K562 (cell line): ENCODE data around the gene CRACR2B.

Experiments used
- AFF1 ChIP-seq, 2 experiments: fragments of 450-650 bp; IDR thresholded peaks; 2 replicates each; pipeline ENCODE4 v1.6.1; 2018; ENCODE audit warnings: mild to moderate bottlenecking in 2 of 2, low read depth in 1 of 2; ENCODE audit not compliant: partially characterized antibody in 2 of 2
- CREB1 ChIP-seq, 2 experiments: sonication (generic) in 1 of 2; formaldehyde crosslinking in 1 of 2; IDR thresholded peaks; 2 replicates each; pipeline versions ENCODE4 v1.6.1 to v1.8.0; 2012 to 2022; ENCODE audit warnings: inconsistent platforms in 1 of 2, mild to moderate bottlenecking in 1 of 2, missing genetic modification reagents in 1 of 2, moderate library complexity in 1 of 2
- HDAC6 ChIP-seq: IDR thresholded peaks from 2 replicates; pipeline ENCODE4 v1.6.1; 2012; ENCODE audit warnings: low read depth, mild to moderate bottlenecking, control low read depth, inconsistent platforms, low read length, moderate library complexity
- KDM1A ChIP-seq, 2 experiments: fragments of 450-650 bp; IDR thresholded peaks; 2 replicates each; pipeline ENCODE4 v1.6.1; 2016; ENCODE audit warnings: mild to moderate bottlenecking in 2 of 2
- MYNN ChIP-seq, 2 experiments: sonication (generic); formaldehyde crosslinking in 1 of 2; IDR thresholded peaks; 2 replicates each; pipeline versions ENCODE4 v1.5.0 to v1.6.1; 2016 to 2020; ENCODE audit warnings: antibody characterized with exemption in 1 of 2, missing genetic modification reagents in 1 of 2
- NFATC3 ChIP-seq: fragments of 450-650 bp; IDR thresholded peaks from 2 replicates; pipeline ENCODE4 v1.6.1; 2017; ENCODE audit warnings: mild to moderate bottlenecking
- POLR2A ChIP-seq: fragments of 450-650 bp; conservative IDR thresholded peaks from 2 replicates; pipeline ENCODE4 v1.6.1; 2016
- POLR2AphosphoS5 ChIP-seq: IDR thresholded peaks from 2 replicates; pipeline ENCODE4 v1.6.1; 2011; ENCODE audit warnings: mild to moderate bottlenecking, low read depth, low read length, moderate library complexity; ENCODE audit not compliant: control insufficient read depth, insufficient read depth
- RHOXF2B ChIP-seq: fragments of 250-450 bp; sonication (Bioruptor Pico); conservative IDR thresholded peaks from 2 replicates; pipeline ENCODE4 v1.5.1; 2021
- TEAD4 ChIP-seq, 2 experiments: sonication (generic) in 1 of 2; formaldehyde crosslinking in 1 of 2; IDR thresholded peaks; 2 replicates each; pipeline versions ENCODE4 v1.6.1 to v1.8.0; 2012 to 2022; ENCODE audit warnings: borderline replicate concordance in 1 of 2, inconsistent platforms in 1 of 2, low read length in 1 of 2, mild to moderate bottlenecking in 1 of 2, missing genetic modification reagents in 1 of 2
- TFAP4 ChIP-seq: sonication (generic); formaldehyde crosslinking; IDR thresholded peaks from 2 replicates; pipeline ENCODE4 v1.8.0; 2022; ENCODE audit warnings: missing genetic modification reagents, mild to moderate bottlenecking, moderate library complexity, borderline replicate concordance
- YBX1 ChIP-seq: fragments of 450-650 bp; IDR thresholded peaks from 2 replicates; pipeline ENCODE4 v1.7.1; 2016; ENCODE audit warnings: mild to moderate bottlenecking
- ZNF655 ChIP-seq: fragments of 250-450 bp; sonication (Bioruptor Pico); IDR thresholded peaks from 2 replicates; pipeline ENCODE4 v1.5.0; 2021

GRCh38 chr11:827897-828192 lies at the start of gene CRACR2B:
- TF ChIP-seq KDM1A (IDR thresholded peaks at IDR 0.05) (no peak), HDAC6 (no peak), TEAD4 (IDR thresholded peaks at IDR 0.05; ENCODE audit: low read length) (no peak), TEAD4 (CRISPR knock-in tag; IDR thresholded peaks at IDR 0.05; ENCODE audit: borderline replicate concordance) (no peak), TFAP4 (no peak), NFATC3 (no peak), CREB1 (IDR thresholded peaks at IDR 0.05) (no peak), CREB1 (CRISPR knock-in tag; IDR thresholded peaks at IDR 0.05) (no peak), YBX1 (no peak), RHOXF2B (no peak), POLR2AphosphoS5 (no peak), AFF1 (IDR thresholded peaks at IDR 0.05; ENCODE audit: low read depth in 1 of 2, partially characterized antibody in 2 of 2) (no peak), ZNF655 (CRISPR knock-in tag) (no peak), MYNN (IDR thresholded peaks at IDR 0.05) (no peak), MYNN (CRISPR knock-in tag; IDR thresholded peaks at IDR 0.05) (no peak), POLR2A (no peak)
